ENCODE results near the gene DCTD. TPM values are rescaled to one million over a fixed set of nuclear protein-coding genes. Genes with fewer than 3 reads are reported as not detected.
A peak's percentile ranks its signal among the peaks of the same experiment; 100 is the strongest.

DCTD gene
- total and polyA plus RNA-seq, 2 of the 13 experiments (the other 11 are each of a cell fraction or from before 2014, with no cell fraction given), result 85.1 to 95.3 TPM

DNA sequence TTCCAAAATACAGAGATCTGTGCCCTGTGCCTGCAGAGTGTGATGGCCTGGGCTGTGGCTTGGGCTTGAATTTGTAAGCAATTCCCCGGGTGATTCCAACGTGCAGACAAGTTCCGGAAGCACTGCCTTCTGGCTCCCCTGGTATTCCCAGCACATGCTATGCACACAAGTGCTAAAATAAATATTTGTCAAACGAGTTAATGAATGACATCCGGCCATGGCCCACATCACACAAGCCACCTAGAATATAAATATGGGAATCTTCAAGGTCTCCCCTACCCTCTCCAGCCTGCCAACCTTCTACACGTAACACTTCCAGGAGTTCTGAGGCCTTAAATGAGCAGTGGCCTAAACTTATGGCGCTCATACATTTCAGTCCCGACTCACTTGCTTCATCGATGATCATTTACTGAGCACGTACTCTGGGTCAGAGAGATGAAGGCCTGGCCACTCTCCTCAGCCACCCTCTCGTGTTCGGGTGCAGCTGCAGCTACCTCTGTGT lies 21.3 kb downstream of the DCTD start (continued):
- no peak for TF ChIP-seq ZNF850 (CRISPR knock-in tag; conservative IDR thresholded peaks at IDR 0.05)
- TF ChIP-seq KAT7 (CRISPR knock-in tag; IDR thresholded peaks at IDR 0.05; ENCODE audit: borderline replicate concordance), result no peak
- no peak; the same call in 1 of the 2 replicates for TF ChIP-seq POLR2AphosphoS5 (IDR thresholded peaks at IDR 0.05; ENCODE audit: low read depth, low read length)
- no peak for TF ChIP-seq TP53 (CRISPR knock-in tag; conservative IDR thresholded peaks at IDR 0.05)
- peak; percentile 57; the same call in 1 of the 2 replicates for TF ChIP-seq RARG (CRISPR knock-in tag; IDR thresholded peaks at IDR 0.05; ENCODE audit: low read depth)
- no peak for TF ChIP-seq PREB (CRISPR knock-in tag; IDR thresholded peaks at IDR 0.05)
- TF ChIP-seq ZNF615 (CRISPR knock-in tag; IDR thresholded peaks at IDR 0.05; ENCODE audit: borderline replicate concordance), result no peak
- TF ChIP-seq ZNF766 (CRISPR knock-in tag; IDR thresholded peaks at IDR 0.05; ENCODE audit: borderline replicate concordance), result peak; percentile 79; the same call in 1 of the 2 replicates
- TF ChIP-seq SP4 (CRISPR knock-in tag; IDR thresholded peaks at IDR 0.05), result no peak
- peak; percentile 81; the same call in 1 of the 2 replicates for TF ChIP-seq ZNF879 (CRISPR knock-in tag; IDR thresholded peaks at IDR 0.05)
- peak; percentile 87 for TF ChIP-seq ISL2 (CRISPR knock-in tag; IDR thresholded peaks at IDR 0.05)
- peak; percentile 13; the same call in 1 of the 2 replicates for TF ChIP-seq PHF8 (CRISPR knock-in tag; IDR thresholded peaks at IDR 0.05)
- TF ChIP-seq TRIM24 (CRISPR knock-in tag; IDR thresholded peaks at IDR 0.05), result no peak
- TF ChIP-seq FOXA3 (CRISPR knock-in tag; IDR thresholded peaks at IDR 0.05), result peak; percentile 93
- TF ChIP-seq SATB2 (CRISPR knock-in tag; IDR thresholded peaks at IDR 0.05), result peak; percentile 68; the same call in 1 of the 2 replicates
- no peak for TF ChIP-seq CSRNP2 (CRISPR knock-in tag; conservative IDR thresholded peaks at IDR 0.05; ENCODE audit: low read depth)
- TF ChIP-seq KLF11 (CRISPR knock-in tag; IDR thresholded peaks at IDR 0.05), result no peak
- peak; percentile 88 for TF ChIP-seq NCOA2 (CRISPR knock-in tag; IDR thresholded peaks at IDR 0.05)
- peak; percentile 57; the same call in 1 of the 2 replicates for TF ChIP-seq ZNF543 (CRISPR knock-in tag; IDR thresholded peaks at IDR 0.05)
- no peak for TF ChIP-seq JARID2 (CRISPR knock-in tag; IDR thresholded peaks at IDR 0.05; ENCODE audit: insufficient replicate concordance)
- TF ChIP-seq TBX2 (CRISPR knock-in tag; IDR thresholded peaks at IDR 0.05; ENCODE audit: borderline replicate concordance), result peak; percentile 97
- TF ChIP-seq SOX5 (CRISPR knock-in tag; IDR thresholded peaks at IDR 0.05; ENCODE audit: borderline replicate concordance), result peak; percentile 90
- peak; percentile 70; the same call in 1 of the 2 replicates for TF ChIP-seq ZNF552 (CRISPR knock-in tag; IDR thresholded peaks at IDR 0.05; ENCODE audit: borderline replicate concordance)
- TF ChIP-seq ZNF740 (CRISPR knock-in tag; IDR thresholded peaks at IDR 0.05), result no peak
- TF ChIP-seq ZBTB7A (CRISPR knock-in tag; IDR thresholded peaks at IDR 0.05), result peak; percentile 86
- TF ChIP-seq TAF15 (IDR thresholded peaks at IDR 0.05; ENCODE audit: low read depth, low read length, poor library complexity, severe bottlenecking), result no peak
- no peak for TF ChIP-seq IKZF4 (CRISPR knock-in tag; IDR thresholded peaks at IDR 0.05; ENCODE audit: borderline replicate concordance, low read depth, not compliant biosample characterization)
- peak; percentile 56; the same call in 1 of the 2 replicates for TF ChIP-seq ZNF205 (CRISPR knock-in tag; IDR thresholded peaks at IDR 0.05)
- TF ChIP-seq ZFY (CRISPR knock-in tag; IDR thresholded peaks at IDR 0.05), result peak; percentile 63
- TF ChIP-seq RBM39 (IDR thresholded peaks at IDR 0.05; ENCODE audit: low read depth, low read length, poor library complexity, severe bottlenecking), result no peak
- peak; percentile 59 for TF ChIP-seq GATAD1 (CRISPR knock-in tag; IDR thresholded peaks at IDR 0.05)

Measured in HepG2 (cell line).